Caco-2 (cell line): ENCODE measurements around the gene FOXS1. TPM values are rescaled to one million over a fixed set of nuclear protein-coding genes. Genes with fewer than 3 reads are reported as not detected.

Experiments
- BruUV-seq: library from RNA; stranded (reverse); fragments of 400-500 nt; replicated peaks from 2 replicates; lab custom pipeline; 2021; lab: Mats Ljungman, UMichigan
- CTCF ChIA-PET: fragments of 300-600 bp; sonication (Branson Sonifier 250); formaldehyde crosslinking; loops from one replicate; lab custom pipeline; 2022; ENCODE audit warnings: antibody characterized with exemption; lab: Charles Lee
- POLR2A ChIA-PET: fragments of 300-600 bp; sonication (Branson Sonifier 250); formaldehyde crosslinking; loops from one replicate; lab custom pipeline; 2022; ENCODE audit warnings: antibody characterized with exemption; lab: Charles Lee
- DNase-seq, 2 experiments: peaks; one replicate each; pipeline versions ENCODE4 v3.0.0 to v3.0.0-alpha.2; 2020 to 2022
- H3K27me3 ChIP-seq: replicated peaks from 2 replicates; pipeline ENCODE4 v1.6.0; 2011; ENCODE audit warnings: low read length; ENCODE audit not compliant: control insufficient read depth, insufficient read depth
- H3K36me3 ChIP-seq: 2 replicates; pipeline ENCODE4 v1.5.1; 2011; ENCODE audit warnings: low read length; ENCODE audit not compliant: control insufficient read depth, insufficient read depth
- H3K4me1 ChIP-seq: fragments of 250-450 bp; sonication (Bioruptor Pico); 2 replicates; pipeline ENCODE4 v1.5.1; 2020; ENCODE audit warnings: mild to moderate bottlenecking
- H3K4me3 ChIP-seq: 2 replicates; pipeline ENCODE4 v1.5.1; 2011; ENCODE audit warnings: low read depth, mild to moderate bottlenecking, control low read depth, low read length
- H3K9me3 ChIP-seq: fragments of 250-450 bp; sonication (Bioruptor Pico); 2 replicates; pipeline ENCODE4 v1.5.1; 2020; ENCODE audit warnings: mild to moderate bottlenecking, moderate library complexity
- H3K27ac Mint-ChIP-seq: one replicate; pipeline ENCODE4 v1.8.0; 2022; ENCODE audit warnings: mixed read lengths; ENCODE audit not compliant: unreplicated experiment
- H3K27me3 Mint-ChIP-seq: one replicate; pipeline ENCODE4 v1.8.0; 2022; ENCODE audit warnings: mixed read lengths; ENCODE audit not compliant: insufficient read depth, unreplicated experiment
- H3K36me3 Mint-ChIP-seq: one replicate; pipeline ENCODE4 v1.8.0; 2022; ENCODE audit warnings: mild to moderate bottlenecking, mixed read lengths; ENCODE audit not compliant: insufficient read depth, unreplicated experiment
- H3K4me1 Mint-ChIP-seq: one replicate; pipeline ENCODE4 v1.8.0; 2022; ENCODE audit warnings: low read depth, mixed read lengths; ENCODE audit not compliant: unreplicated experiment
- H3K4me3 Mint-ChIP-seq: one replicate; pipeline ENCODE4 v1.8.0; 2022; ENCODE audit warnings: mild to moderate bottlenecking, moderate library complexity, mixed read lengths; ENCODE audit not compliant: unreplicated experiment
- H3K9me3 Mint-ChIP-seq: one replicate; pipeline ENCODE4 v1.8.0; 2022; ENCODE audit warnings: mixed read lengths; ENCODE audit not compliant: unreplicated experiment
- CTCF ChIP-seq, 2 experiments: fragments of 200-600 bp in 1 of 2; IDR thresholded peaks; 1 replicate in 1 of 2; 2 replicates in 1 of 2; pipeline versions ENCODE4 v1.5.1 to v1.8.0; 2011 to 2022; ENCODE audit warnings: antibody characterized with exemption in 1 of 2, control low read depth in 1 of 2, inconsistent platforms in 1 of 2, low read depth in 1 of 2, low read length in 1 of 2, mild to moderate bottlenecking in 1 of 2, moderate library complexity in 1 of 2; ENCODE audit not compliant: insufficient read depth in 1 of 2, severe bottlenecking in 1 of 2, unreplicated experiment in 1 of 2
- intact Hi-C: fragments of 100-400 bp; cut with micrococcal nuclease; formaldehyde crosslinking; loops from one replicate; pipeline ENCODE4 v1.10.0; 2022; ENCODE audit not compliant: unreplicated experiment
- total RNA-seq: library from RNA; stranded (reverse); gene quantifications from 2 replicates; pipeline ENCODE4 v1.2.3, GENCODE V29; 2022

FOXS1 gene
- total RNA-seq, 1 experiment from 2014 or later, result not detected

- no peak for DNase-seq
- H3K9me3 ChIP-seq, result no peaks in the 10 kb centered on the region
- Mint-ChIP-seq H3K4me1 (no peaks in the 10 kb centered on the region), H3K27ac (no peak overlapping the region), H3K9me3 (no peaks in the 10 kb centered on the region), H3K27me3 (no peaks in the 10 kb centered on the region), H3K4me3 (no peak overlapping the region), H3K36me3 (no peaks in the 10 kb centered on the region)
- no peaks in the 10 kb centered on the region for H3K4me1 ChIP-seq
- no peaks in the 10 kb centered on the region for H3K36me3 ChIP-seq
- no TSS peak for BruUV-seq
- ChIA-PET POLR2A (no interaction called here), CTCF (interaction anchor here (0.7 to 1.6 kb wide), 4 partner anchors 10 to 191 kb away, joined by 3 to 7 read pairs (median 4); no protein-coding TSS in a partner anchor)
- no peak overlapping the region for H3K4me3 ChIP-seq
- intact Hi-C loops, result no loop called here
- H3K27me3 ChIP-seq, result no peaks in the 10 kb centered on the region
- TF ChIP-seq CTCF (IDR thresholded peaks at IDR 0.05; ENCODE audit: insufficient read depth in 1 of 2, low read depth in 1 of 2, low read length in 1 of 2, severe bottlenecking in 1 of 2, unreplicated experiment in 1 of 2), result no peak
These were observed 18.3 kb downstream of the FOXS1 start for GRCh38 chr20:31827059-31827458.

- Histone ChIP-seq H3K4me3 (no peak overlapping the region), H3K36me3 (no peaks in the 10 kb centered on the region), H3K9me3 (no peaks in the 10 kb centered on the region), H3K4me1 (no peaks in the 10 kb centered on the region), H3K27me3 (no peaks in the 10 kb centered on the region)
- DNase-seq, result no peak
- intact Hi-C loops, result no loop called here
- Mint-ChIP-seq H3K4me1 (no peaks in the 10 kb centered on the region), H3K27ac (no peak overlapping the region), H3K27me3 (no peaks in the 10 kb centered on the region), H3K4me3 (no peak overlapping the region), H3K9me3 (no peaks in the 10 kb centered on the region), H3K36me3 (no peaks in the 10 kb centered on the region)
- TF ChIP-seq CTCF (IDR thresholded peaks at IDR 0.05; ENCODE audit: insufficient read depth in 1 of 2, low read depth in 1 of 2, low read length in 1 of 2, severe bottlenecking in 1 of 2, unreplicated experiment in 1 of 2), result no peak
- ChIA-PET POLR2A (no interaction called here), CTCF (interaction anchor here (0.6 kb wide), 1 partner anchor 199 kb away, joined by 3 read pairs; no protein-coding TSS in a partner anchor)
- BruUV-seq, result no TSS peak
These were observed 19.3 kb downstream of the FOXS1 start for GRCh38 chr20:31826074-31826473.

- Histone ChIP-seq H3K27me3 (no peaks in the 10 kb centered on the region), H3K9me3 (no peaks in the 10 kb centered on the region), H3K4me1 (no peaks in the 10 kb centered on the region), H3K4me3 (no peak overlapping the region), H3K36me3 (no peaks in the 10 kb centered on the region)
- H3K4me3 Mint-ChIP-seq, result no peak overlapping the region
- H3K36me3 Mint-ChIP-seq, result no peaks in the 10 kb centered on the region
- intact Hi-C loops, result no loop called here
- no TSS peak for BruUV-seq
- H3K9me3 Mint-ChIP-seq, result no peaks in the 10 kb centered on the region
- no peaks in the 10 kb centered on the region for H3K4me1 Mint-ChIP-seq
- H3K27me3 Mint-ChIP-seq, result no peaks in the 10 kb centered on the region
- H3K27ac Mint-ChIP-seq, result no peak overlapping the region
- no peak for DNase-seq
- ChIA-PET CTCF (interaction anchor here (0.7 to 3.8 kb wide), 5 partner anchors 22 to 207 kb away, joined by 3 to 32 read pairs (median 7); partner anchors contain the start of gene PDRG1), POLR2A (no interaction called here)
- TF ChIP-seq CTCF (IDR thresholded peaks at IDR 0.05; ENCODE audit: insufficient read depth in 1 of 2, low read depth in 1 of 2, low read length in 1 of 2, severe bottlenecking in 1 of 2, unreplicated experiment in 1 of 2), result no peak
These were observed 20.7 kb downstream of the FOXS1 start for GRCh38 chr20:31824554-31825313.
